HFFc6 (cell line): ENCODE results near the gene MSANTD7. TPM values are rescaled to one million over a fixed set of nuclear protein-coding genes. Genes with fewer than 3 reads are reported as not detected.

Source experiments
- DNase-seq: peaks from one replicate; pipeline ENCODE4 v3.0.0-alpha.2; 2018
- H3K27ac Mint-ChIP-seq: 2 replicates; pipeline ENCODE4 v1.8.0; 2020; ENCODE audit warnings: mild to moderate bottlenecking, mixed read lengths
- H3K27me3 Mint-ChIP-seq: 2 replicates; pipeline ENCODE4 v1.8.0; 2021; ENCODE audit warnings: mild to moderate bottlenecking, moderate library complexity, mixed read lengths; ENCODE audit not compliant: insufficient read depth
- H3K36me3 Mint-ChIP-seq: 2 replicates; pipeline ENCODE4 v1.8.0; 2021; ENCODE audit warnings: low read depth, mixed read lengths
- H3K4me1 Mint-ChIP-seq: 2 replicates; pipeline ENCODE4 v1.8.0; 2020; ENCODE audit warnings: low read depth, mixed read lengths
- H3K4me3 Mint-ChIP-seq: 2 replicates; pipeline ENCODE4 v1.8.0; 2020; ENCODE audit warnings: mild to moderate bottlenecking, moderate library complexity, mixed read lengths
- H3K9me3 Mint-ChIP-seq: 2 replicates; pipeline ENCODE4 v1.8.0; 2020; ENCODE audit warnings: mild to moderate bottlenecking, mixed read lengths
- total RNA-seq, 6 experiments: library from RNA; stranded (reverse); fragmentation: NEBNext Ultra II Directional; extraction: Animal tissue kit (Norgen Biotek cat#: 25700); gene quantifications; 2 replicates in 1 of 6; 3 replicates in 5 of 6; pipeline ENCODE4 v1.2.3, GENCODE V29; 2021
- TF ChIP-seq, protein P1 (sequence below): fragments of 200-600 bp; sonication (generic); IDR thresholded peaks from 2 replicates; pipeline ENCODE4 v1.5.0; 2021; ENCODE audit warnings: antibody characterized with exemption, mild to moderate bottlenecking

The MSANTD7 gene
- total RNA-seq, 6 experiments from 2014 or later: 11.0 to 14.5 (median 12.4) TPM

- TF ChIP-seq, protein P1, sequence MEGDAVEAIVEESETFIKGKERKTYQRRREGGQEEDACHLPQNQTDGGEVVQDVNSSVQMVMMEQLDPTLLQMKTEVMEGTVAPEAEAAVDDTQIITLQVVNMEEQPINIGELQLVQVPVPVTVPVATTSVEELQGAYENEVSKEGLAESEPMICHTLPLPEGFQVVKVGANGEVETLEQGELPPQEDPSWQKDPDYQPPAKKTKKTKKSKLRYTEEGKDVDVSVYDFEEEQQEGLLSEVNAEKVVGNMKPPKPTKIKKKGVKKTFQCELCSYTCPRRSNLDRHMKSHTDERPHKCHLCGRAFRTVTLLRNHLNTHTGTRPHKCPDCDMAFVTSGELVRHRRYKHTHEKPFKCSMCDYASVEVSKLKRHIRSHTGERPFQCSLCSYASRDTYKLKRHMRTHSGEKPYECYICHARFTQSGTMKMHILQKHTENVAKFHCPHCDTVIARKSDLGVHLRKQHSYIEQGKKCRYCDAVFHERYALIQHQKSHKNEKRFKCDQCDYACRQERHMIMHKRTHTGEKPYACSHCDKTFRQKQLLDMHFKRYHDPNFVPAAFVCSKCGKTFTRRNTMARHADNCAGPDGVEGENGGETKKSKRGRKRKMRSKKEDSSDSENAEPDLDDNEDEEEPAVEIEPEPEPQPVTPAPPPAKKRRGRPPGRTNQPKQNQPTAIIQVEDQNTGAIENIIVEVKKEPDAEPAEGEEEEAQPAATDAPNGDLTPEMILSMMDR: no peak
- no peak for DNase-seq
- Mint-ChIP-seq H3K27me3 (no peaks in the 10 kb centered on the region), H3K9me3 (no peaks in the 10 kb centered on the region), H3K4me1 (peaks cover 25% of the 10 kb centered on the region), H3K4me3 (peak overlapping the region; percentile 96), H3K27ac (no peak overlapping the region; the same call in 1 of the 2 replicates), H3K36me3 (no peaks in the 10 kb centered on the region)
Observed at GRCh38 chr10:14879928-14880193, 41.8 kb downstream of the MSANTD7 start.

- DNase-seq: no peak
- peaks cover 22% of the 10 kb centered on the region for H3K4me1 Mint-ChIP-seq
Observed at GRCh38 chr10:14880229-14880628, 42.1 kb downstream of the MSANTD7 start.

GRCh38 chr10:14884082-14884481, 46.0 kb downstream of the MSANTD7 start:
- DNase-seq: no peak
- H3K27me3 Mint-ChIP-seq: no peaks in the 10 kb centered on the region
- H3K36me3 Mint-ChIP-seq: no peaks in the 10 kb centered on the region
- H3K4me3 Mint-ChIP-seq: no peak overlapping the region
- H3K27ac Mint-ChIP-seq: no peak overlapping the region
- TF ChIP-seq, protein P1: no peak
- no peaks in the 10 kb centered on the region for H3K9me3 Mint-ChIP-seq
- peaks cover 10% of the 10 kb centered on the region for H3K4me1 Mint-ChIP-seq

More at GRCh38 chr10:14880229-14880628, 42.1 kb downstream of the MSANTD7 start:
- peak overlapping the region; percentile 96 for H3K4me3 Mint-ChIP-seq
- no peaks in the 10 kb centered on the region for H3K36me3 Mint-ChIP-seq
- no peaks in the 10 kb centered on the region for H3K27me3 Mint-ChIP-seq
- TF ChIP-seq, protein P1: no peak
- H3K9me3 Mint-ChIP-seq: no peaks in the 10 kb centered on the region
- no peak overlapping the region for H3K27ac Mint-ChIP-seq

Other genes starting within 250 kb of the MSANTD7 start
- gene FAM107B, start 63.4 kb upstream of the MSANTD7 start, total RNA-seq: 10 to 100 TPM; 18.7 to 43.8 (median 40.0) TPM
- 1 to 10 TPM in 2 of 6 experiments, under 1 TPM in 4; 0.52 to 1.5 (median 0.97) TPM for gene CDNF, start 269 bp upstream of the MSANTD7 start, total RNA-seq
- 10 to 100 TPM; 10.7 to 13.7 (median 13.3) TPM for gene HSPA14, start within 50 bp of the MSANTD7 start, total RNA-seq
- gene SUV39H2, start 40.6 kb downstream of the MSANTD7 start, total RNA-seq: 10 to 100 TPM in 5 of 6 experiments, 1 to 10 TPM in 1; 8.6 to 18.1 (median 13.9) TPM
- 1 to 10 TPM; 4.6 to 6.8 (median 5.6) TPM for gene DCLRE1C, start 115.8 kb downstream of the MSANTD7 start, total RNA-seq
- under 1 TPM in 2 of 6 experiments, not detected in 4; 0.30 to 0.57 TPM for gene MEIG1, start 121.1 kb downstream of the MSANTD7 start, total RNA-seq
- gene OLAH, start 205.6 kb downstream of the MSANTD7 start, total RNA-seq: not detected